HEK293 (cell line): ENCODE data around the gene RFESD.

Experiments used
- CTCF ChIA-PET: fragments of 350-600 bp; formaldehyde crosslinking; extraction: SDS; loops from one replicate; lab custom pipeline; 2021; ENCODE audit warnings: antibody characterized with exemption; lab: Yijun Ruan, JAX
- POLR2A ChIA-PET: fragments of 300-600 bp; formaldehyde crosslinking; extraction: SDS; loops from one replicate; lab custom pipeline; 2020; ENCODE audit warnings: antibody characterized with exemption, inconsistent platforms; lab: Yijun Ruan, JAX
- H3K27ac ChIP-seq: fragments of 200-500 bp; sonication (Bioruptor generic); 2 replicates; pipeline ENCODE4 v1.5.1; 2014; ENCODE audit warnings: low read depth, low read length, control low read depth, inconsistent platforms; ENCODE audit errors: extremely low read depth
- H3K36me3 ChIP-seq, 2 experiments: fragments of 200-500 bp in 1 of 2; sonication (Bioruptor generic) in 1 of 2; 1 replicate in 1 of 2; 2 replicates in 1 of 2; pipeline ENCODE4 v1.5.1; 2014 to 2017; ENCODE audit warnings: inconsistent platforms in 2 of 2, low read length in 2 of 2; ENCODE audit not compliant: control insufficient read depth in 2 of 2, insufficient read depth in 1 of 2
- H3K4me1 ChIP-seq: fragments of 200-500 bp; sonication (Bioruptor generic); 2 replicates; pipeline ENCODE4 v1.5.1; 2014; ENCODE audit warnings: mild to moderate bottlenecking, low read length, inconsistent platforms; ENCODE audit not compliant: control insufficient read depth, insufficient read depth
- H3K4me3 ChIP-seq: 2 replicates; pipeline ENCODE4 v1.5.1; 2011; ENCODE audit warnings: low read depth, mild to moderate bottlenecking, control low read depth, low read length, moderate library complexity
- H3K9me3 ChIP-seq: fragments of 200-500 bp; sonication (Bioruptor generic); 2 replicates; pipeline ENCODE4 v1.5.1; 2014; ENCODE audit warnings: low read depth, low read length, inconsistent platforms; ENCODE audit not compliant: control insufficient read depth, insufficient read depth
- GLI2 ChIP-seq: fragments of 450-650 bp; formaldehyde crosslinking; IDR thresholded peaks from 2 replicates; pipeline ENCODE4; 2017; ENCODE audit warnings: missing biosample characterization, missing genetic modification characterization, low read depth, borderline replicate concordance
- PRDM1 ChIP-seq: fragments of 450-650 bp; formaldehyde crosslinking; IDR thresholded peaks from 2 replicates; pipeline ENCODE4; 2016; ENCODE audit warnings: missing biosample characterization, missing genetic modification characterization
- TRIM28 ChIP-seq: IDR thresholded peaks from 2 replicates; pipeline ENCODE4 v1.6.1; 2011; ENCODE audit warnings: low read length, control low read depth, borderline replicate concordance
- ZBTB48 ChIP-seq: fragments of 450-650 bp; formaldehyde crosslinking; IDR thresholded peaks from 2 replicates; pipeline ENCODE4 v1.5.1; 2016; ENCODE audit warnings: missing biosample characterization, missing genetic modification characterization
- ZFP41 ChIP-seq: fragments of 450-650 bp; formaldehyde crosslinking; IDR thresholded peaks from 2 replicates; pipeline ENCODE4 v1.5.1; 2016; ENCODE audit warnings: missing biosample characterization, missing genetic modification characterization, borderline replicate concordance
- ZNF140 ChIP-seq: fragments of 450-650 bp; formaldehyde crosslinking; IDR thresholded peaks from 2 replicates; pipeline ENCODE4 v1.5.1; 2016; ENCODE audit warnings: missing biosample characterization, missing genetic modification characterization
- ZNF169 ChIP-seq: fragments of 450-650 bp; formaldehyde crosslinking; IDR thresholded peaks from 2 replicates; pipeline ENCODE4 v1.5.1; 2016; ENCODE audit warnings: missing biosample characterization, missing genetic modification characterization
- ZNF518A ChIP-seq: fragments of 450-650 bp; formaldehyde crosslinking; conservative IDR thresholded peaks from 2 replicates; pipeline ENCODE4 v1.5.1; 2016; ENCODE audit warnings: low read depth, missing biosample characterization, missing genetic modification characterization
- ZNF580 ChIP-seq: fragments of 450-650 bp; formaldehyde crosslinking; IDR thresholded peaks from 2 replicates; pipeline ENCODE4 v1.5.1; 2016; ENCODE audit warnings: missing biosample characterization, missing genetic modification characterization
- ZSCAN16 ChIP-seq: fragments of 450-650 bp; formaldehyde crosslinking; IDR thresholded peaks from 2 replicates; pipeline ENCODE4 v1.5.1; 2016; ENCODE audit warnings: missing biosample characterization, missing genetic modification characterization
- TF ChIP-seq, protein P1 (sequence below): fragments of 450-650 bp; formaldehyde crosslinking; IDR thresholded peaks from 2 replicates; pipeline ENCODE4 v1.5.1; 2016; ENCODE audit warnings: missing biosample characterization, missing genetic modification characterization
- TF ChIP-seq, protein P2 (sequence below): fragments of 450-650 bp; formaldehyde crosslinking; IDR thresholded peaks from 2 replicates; pipeline ENCODE4 v1.5.1; 2017; ENCODE audit warnings: missing biosample characterization, missing genetic modification characterization
- TF ChIP-seq, protein P3 (sequence below): fragments of 450-650 bp; formaldehyde crosslinking; IDR thresholded peaks from 2 replicates; pipeline ENCODE4 v1.5.1; 2016; ENCODE audit warnings: missing biosample characterization, missing genetic modification characterization
- TF ChIP-seq, protein P4 (sequence below): fragments of 450-650 bp; formaldehyde crosslinking; IDR thresholded peaks from 2 replicates; pipeline ENCODE4 v1.5.1; 2016; ENCODE audit warnings: missing biosample characterization, missing genetic modification characterization

RFESD gene

DNA sequence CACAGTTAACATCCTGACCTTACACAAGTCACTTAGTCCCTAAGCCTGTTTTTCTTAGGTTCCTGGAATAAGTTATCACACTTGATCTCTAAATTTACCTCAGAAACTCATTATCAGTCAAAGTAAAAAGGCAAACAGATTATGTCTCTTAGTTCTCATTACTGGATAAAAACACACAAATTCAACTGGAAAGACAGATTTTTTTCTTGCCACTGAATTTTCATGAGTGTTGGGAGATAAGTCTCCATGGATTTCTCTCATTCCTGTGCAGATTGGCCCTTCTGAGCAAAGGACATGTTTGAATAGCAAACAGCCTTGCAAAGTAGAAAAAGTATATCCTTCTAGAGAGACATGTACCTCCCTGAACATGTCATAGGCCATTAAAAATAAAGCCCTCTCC, 26.1 kb downstream of the RFESD start:
- POLR2A ChIA-PET: no interaction called here
- CTCF ChIA-PET: interaction anchor here (2.8 kb wide), 1 partner anchor 9 kb away, joined by 23 read pairs; no protein-coding TSS in a partner anchor

DNA sequence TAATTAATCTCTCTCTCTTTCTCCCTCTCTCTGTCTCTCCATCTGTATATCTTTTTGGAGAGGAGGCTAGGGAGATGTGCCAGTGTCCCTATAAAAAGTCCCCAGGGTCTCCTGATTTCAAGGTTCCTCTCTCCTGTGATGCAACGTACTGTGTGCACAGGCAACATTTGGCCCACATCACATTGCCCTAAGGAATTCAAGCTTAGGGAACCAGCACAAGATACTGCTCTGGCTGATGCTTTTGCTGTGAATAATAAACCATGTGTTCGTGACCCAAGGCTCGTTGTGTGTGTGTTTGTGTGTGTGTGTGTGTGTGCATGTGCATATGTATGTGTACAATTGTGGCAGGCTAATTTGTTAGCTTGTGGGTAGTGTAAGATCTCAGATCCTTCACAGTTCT, 26.5 kb downstream of the RFESD start:
- CTCF ChIA-PET: interaction anchor here (1.0 to 2.8 kb wide), 2 partner anchors 9 to 27 kb away, joined by 4 to 23 read pairs; partner anchors contain the start of gene RFESD
- Histone ChIP-seq H3K27ac (no peak overlapping the region), H3K4me3 (no peak overlapping the region), H3K9me3 (no peaks in the 10 kb centered on the region), H3K4me1 (peaks cover 7% of the 10 kb centered on the region; the same call in 1 of the 2 replicates), H3K36me3 (no peaks in the 10 kb centered on the region)
- POLR2A ChIA-PET: interaction anchor here (0.9 to 1.5 kb wide), 2 partner anchors 27 to 58 kb away, joined by 3 to 6 read pairs; partner anchors contain the start of genes RFESD and RHOBTB3
- TF ChIP-seq, protein P1, sequence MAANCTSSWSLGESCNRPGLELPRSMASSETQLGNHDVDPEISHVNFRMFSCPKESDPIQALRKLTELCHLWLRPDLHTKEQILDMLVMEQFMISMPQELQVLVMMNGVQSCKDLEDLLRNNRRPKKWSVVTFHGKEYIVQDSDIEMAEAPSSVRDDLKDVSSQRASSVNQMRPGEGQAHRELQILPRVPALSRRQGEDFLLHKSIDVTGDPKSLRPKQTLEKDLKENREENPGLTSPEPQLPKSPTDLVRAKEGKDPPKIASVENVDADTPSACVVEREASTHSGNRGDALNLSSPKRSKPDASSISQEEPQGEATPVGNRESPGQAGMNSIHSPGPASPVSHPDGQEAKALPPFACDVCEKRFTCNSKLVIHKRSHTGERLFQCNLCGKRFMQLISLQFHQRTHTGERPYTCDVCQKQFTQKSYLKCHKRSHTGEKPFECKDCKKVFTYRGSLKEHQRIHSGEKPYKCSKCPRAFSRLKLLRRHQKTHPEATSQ: no peak
- TF ChIP-seq ZBTB48: peak; percentile 48; the same call in 1 of the 2 replicates

More for the DNA sequence above, 26.1 kb downstream of the RFESD start:
- H3K9me3 ChIP-seq: no peaks in the 10 kb centered on the region
- no peak overlapping the region for H3K4me3 ChIP-seq
- TF ChIP-seq, protein P2, sequence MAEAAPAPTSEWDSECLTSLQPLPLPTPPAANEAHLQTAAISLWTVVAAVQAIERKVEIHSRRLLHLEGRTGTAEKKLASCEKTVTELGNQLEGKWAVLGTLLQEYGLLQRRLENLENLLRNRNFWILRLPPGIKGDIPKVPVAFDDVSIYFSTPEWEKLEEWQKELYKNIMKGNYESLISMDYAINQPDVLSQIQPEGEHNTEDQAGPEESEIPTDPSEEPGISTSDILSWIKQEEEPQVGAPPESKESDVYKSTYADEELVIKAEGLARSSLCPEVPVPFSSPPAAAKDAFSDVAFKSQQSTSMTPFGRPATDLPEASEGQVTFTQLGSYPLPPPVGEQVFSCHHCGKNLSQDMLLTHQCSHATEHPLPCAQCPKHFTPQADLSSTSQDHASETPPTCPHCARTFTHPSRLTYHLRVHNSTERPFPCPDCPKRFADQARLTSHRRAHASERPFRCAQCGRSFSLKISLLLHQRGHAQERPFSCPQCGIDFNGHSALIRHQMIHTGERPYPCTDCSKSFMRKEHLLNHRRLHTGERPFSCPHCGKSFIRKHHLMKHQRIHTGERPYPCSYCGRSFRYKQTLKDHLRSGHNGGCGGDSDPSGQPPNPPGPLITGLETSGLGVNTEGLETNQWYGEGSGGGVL (tag by site-specific recombination): no peak
- TF ChIP-seq ZFP41: no peak
- TF ChIP-seq ZNF580 (tag by site-specific recombination): no peak
- TF ChIP-seq PRDM1 (tag by site-specific recombination): no peak
- H3K4me1 ChIP-seq: peaks cover 7% of the 10 kb centered on the region; the same call in 1 of the 2 replicates
- H3K27ac ChIP-seq: no peak overlapping the region
- H3K36me3 ChIP-seq: no peaks in the 10 kb centered on the region

- no peaks in the 10 kb centered on the region for H3K36me3 ChIP-seq
- CTCF ChIA-PET: no interaction called here
- H3K9me3 ChIP-seq: no peaks in the 10 kb centered on the region
- TF ChIP-seq ZNF518A (tag by site-specific recombination): no peak
- TF ChIP-seq ZNF140 (tag by site-specific recombination): no peak
- TF ChIP-seq GLI2 (tag by site-specific recombination): no peak
- no peak for TF ChIP-seq TRIM28
- TF ChIP-seq, protein P3, sequence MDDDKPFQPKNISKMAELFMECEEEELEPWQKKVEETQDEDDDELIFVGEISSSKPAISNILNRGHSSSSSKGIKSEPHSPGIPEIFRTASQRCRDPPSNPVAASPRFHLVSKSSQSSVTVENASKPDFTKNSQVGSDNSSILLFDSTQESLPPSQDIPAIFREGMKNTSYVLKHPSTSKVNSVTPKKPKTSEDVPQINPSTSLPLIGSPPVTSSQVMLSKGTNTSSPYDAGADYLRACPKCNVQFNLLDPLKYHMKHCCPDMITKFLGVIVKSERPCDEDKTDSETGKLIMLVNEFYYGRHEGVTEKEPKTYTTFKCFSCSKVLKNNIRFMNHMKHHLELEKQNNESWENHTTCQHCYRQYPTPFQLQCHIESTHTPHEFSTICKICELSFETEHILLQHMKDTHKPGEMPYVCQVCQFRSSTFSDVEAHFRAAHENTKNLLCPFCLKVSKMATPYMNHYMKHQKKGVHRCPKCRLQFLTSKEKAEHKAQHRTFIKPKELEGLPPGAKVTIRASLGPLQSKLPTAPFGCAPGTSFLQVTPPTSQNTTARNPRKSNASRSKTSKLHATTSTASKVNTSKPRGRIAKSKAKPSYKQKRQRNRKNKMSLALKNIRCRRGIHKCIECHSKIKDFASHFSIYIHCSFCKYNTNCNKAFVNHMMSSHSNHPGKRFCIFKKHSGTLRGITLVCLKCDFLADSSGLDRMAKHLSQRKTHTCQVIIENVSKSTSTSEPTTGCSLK (tag by site-specific recombination): no peak
- TF ChIP-seq, protein P4, sequence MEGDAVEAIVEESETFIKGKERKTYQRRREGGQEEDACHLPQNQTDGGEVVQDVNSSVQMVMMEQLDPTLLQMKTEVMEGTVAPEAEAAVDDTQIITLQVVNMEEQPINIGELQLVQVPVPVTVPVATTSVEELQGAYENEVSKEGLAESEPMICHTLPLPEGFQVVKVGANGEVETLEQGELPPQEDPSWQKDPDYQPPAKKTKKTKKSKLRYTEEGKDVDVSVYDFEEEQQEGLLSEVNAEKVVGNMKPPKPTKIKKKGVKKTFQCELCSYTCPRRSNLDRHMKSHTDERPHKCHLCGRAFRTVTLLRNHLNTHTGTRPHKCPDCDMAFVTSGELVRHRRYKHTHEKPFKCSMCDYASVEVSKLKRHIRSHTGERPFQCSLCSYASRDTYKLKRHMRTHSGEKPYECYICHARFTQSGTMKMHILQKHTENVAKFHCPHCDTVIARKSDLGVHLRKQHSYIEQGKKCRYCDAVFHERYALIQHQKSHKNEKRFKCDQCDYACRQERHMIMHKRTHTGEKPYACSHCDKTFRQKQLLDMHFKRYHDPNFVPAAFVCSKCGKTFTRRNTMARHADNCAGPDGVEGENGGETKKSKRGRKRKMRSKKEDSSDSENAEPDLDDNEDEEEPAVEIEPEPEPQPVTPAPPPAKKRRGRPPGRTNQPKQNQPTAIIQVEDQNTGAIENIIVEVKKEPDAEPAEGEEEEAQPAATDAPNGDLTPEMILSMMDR (tag by site-specific recombination): no peak
- no peak for TF ChIP-seq ZSCAN16 (tag by site-specific recombination)
- no peak for TF ChIP-seq ZNF169
- TF ChIP-seq, all 188 proteins: peak for 0
- H3K4me1 ChIP-seq: no peaks in the 10 kb centered on the region
- no peak within 1 kb of the TSS for H3K4me3 ChIP-seq
- H3K27ac ChIP-seq: no peak within 1 kb of the TSS
- POLR2A ChIA-PET: no interaction called here
Measured at GRCh38 chr5:95682891-95683290, 36.3 kb downstream of the RFESD start, which contains the start of gene SPATA9. Gene SPATA9, minus strand, starts transcription at chr5:95682991. Its CDS starts 137 bp downstream, at chr5:95682854.
